IPS-18a (cell line): ENCODE results near the gene FEN1.

ENCODE experiments used
- H3K27ac ChIP-seq: one replicate; pipeline ENCODE4 v1.5.1; 2013; ENCODE audit warnings: low read length
- H3K27me3 ChIP-seq: one replicate; pipeline ENCODE4 v1.6.1; 2013; ENCODE audit warnings: mild to moderate bottlenecking, low read length; ENCODE audit not compliant: control insufficient read depth, insufficient read depth
- H3K36me3 ChIP-seq: one replicate; pipeline ENCODE4 v1.6.1; 2013; ENCODE audit warnings: low read depth, low read length; ENCODE audit not compliant: control insufficient read depth
- H3K4me1 ChIP-seq: one replicate; pipeline ENCODE4 v1.6.1; 2013; ENCODE audit warnings: low read depth, low read length; ENCODE audit not compliant: control insufficient read depth
- H3K4me3 ChIP-seq: one replicate; pipeline ENCODE4 v1.5.1; 2013; ENCODE audit warnings: low read length
- H3K9ac ChIP-seq: one replicate; pipeline ENCODE4 v1.6.1; 2013; ENCODE audit warnings: mild to moderate bottlenecking, low read length, moderate library complexity
- H3K9me3 ChIP-seq: one replicate; pipeline ENCODE4 v1.6.1; 2013; ENCODE audit warnings: low read depth, low read length; ENCODE audit not compliant: control insufficient read depth

Gene FEN1

GRCh38 chr11:61792310-61793082, at the start of gene FEN1, which contains the start of gene TMEM258:
Gene FEN1 (plus strand): TSS chr11:61792911. CDS start chr11:61795362, 2,451 bp downstream.
Gene TMEM258 (minus strand): TSS chr11:61792599. CDS start chr11:61792558, 41 bp downstream.
- Histone ChIP-seq H3K9me3 (no peaks in the 10 kb centered on the region), H3K4me1 (peaks cover 3% of the 10 kb centered on the region), H3K27me3 (no peaks in the 10 kb centered on the region), H3K27ac (peak within 1 kb of the TSS; percentile 99), H3K9ac (peak within 1 kb of the TSS; percentile 96), H3K4me3 (peak within 1 kb of the TSS; percentile 80), H3K36me3 (peaks cover 54% of the 10 kb centered on the region)

GRCh38 chr11:61743486-61744095, 49.1 kb upstream of the FEN1 start:
- no peak overlapping the region for H3K4me3 ChIP-seq
- peaks cover 3% of the 10 kb centered on the region for H3K36me3 ChIP-seq
- no peak overlapping the region for H3K27ac ChIP-seq
- H3K9ac ChIP-seq, result no peak overlapping the region
- peaks cover under 1% of the 10 kb centered on the region for H3K27me3 ChIP-seq
- peaks cover 3% of the 10 kb centered on the region for H3K4me1 ChIP-seq
- no peaks in the 10 kb centered on the region for H3K9me3 ChIP-seq

GRCh38 chr11:61744181-61744580, 48.5 kb upstream of the FEN1 start:
- Histone ChIP-seq H3K9me3 (no peaks in the 10 kb centered on the region), H3K4me1 (peaks cover 6% of the 10 kb centered on the region), H3K27ac (no peak overlapping the region), H3K36me3 (peaks cover 3% of the 10 kb centered on the region), H3K9ac (no peak overlapping the region), H3K27me3 (peaks cover 6% of the 10 kb centered on the region), H3K4me3 (no peak overlapping the region)

GRCh38 chr11:61744609-61745156, 48.0 kb upstream of the FEN1 start:
- peaks cover 3% of the 10 kb centered on the region for H3K36me3 ChIP-seq
- peaks cover 8% of the 10 kb centered on the region for H3K27me3 ChIP-seq
- peaks cover 10% of the 10 kb centered on the region for H3K4me1 ChIP-seq
- H3K27ac ChIP-seq, result no peak overlapping the region
- no peak overlapping the region for H3K4me3 ChIP-seq
- no peak overlapping the region for H3K9ac ChIP-seq
- no peaks in the 10 kb centered on the region for H3K9me3 ChIP-seq

GRCh38 chr11:61745781-61746441, 46.8 kb upstream of the FEN1 start:
- Histone ChIP-seq H3K4me1 (peaks cover 16% of the 10 kb centered on the region), H3K27me3 (peaks cover 11% of the 10 kb centered on the region), H3K9me3 (no peaks in the 10 kb centered on the region), H3K36me3 (peaks cover 3% of the 10 kb centered on the region), H3K9ac (no peak overlapping the region), H3K27ac (no peak overlapping the region), H3K4me3 (no peak overlapping the region)

- H3K27me3 ChIP-seq, result peaks cover 18% of the 10 kb centered on the region
- H3K9ac ChIP-seq, result no peak overlapping the region
- H3K4me3 ChIP-seq, result no peak overlapping the region
- no peak overlapping the region for H3K27ac ChIP-seq
- peaks cover 16% of the 10 kb centered on the region for H3K4me1 ChIP-seq
- no peaks in the 10 kb centered on the region for H3K9me3 ChIP-seq
- H3K36me3 ChIP-seq, result peaks cover 3% of the 10 kb centered on the region
Measured at GRCh38 chr11:61746442-61747191, 46.1 kb upstream of the FEN1 start.

- H3K9ac ChIP-seq, result no peak overlapping the region
- H3K27me3 ChIP-seq, result peaks cover 23% of the 10 kb centered on the region
- H3K27ac ChIP-seq, result no peak overlapping the region
- no peaks in the 10 kb centered on the region for H3K9me3 ChIP-seq
- no peaks in the 10 kb centered on the region for H3K36me3 ChIP-seq
- no peak overlapping the region for H3K4me3 ChIP-seq
- peaks cover 16% of the 10 kb centered on the region for H3K4me1 ChIP-seq
Measured at GRCh38 chr11:61747192-61747966, 45.3 kb upstream of the FEN1 start.

- H3K4me1 ChIP-seq, result peaks cover 16% of the 10 kb centered on the region
- H3K36me3 ChIP-seq, result no peaks in the 10 kb centered on the region
- no peak overlapping the region for H3K4me3 ChIP-seq
- no peak overlapping the region for H3K9ac ChIP-seq
- no peak overlapping the region for H3K27ac ChIP-seq
- peaks cover 26% of the 10 kb centered on the region for H3K27me3 ChIP-seq
- no peaks in the 10 kb centered on the region for H3K9me3 ChIP-seq
Measured at GRCh38 chr11:61747967-61748285, 44.8 kb upstream of the FEN1 start.

- Histone ChIP-seq H3K4me1 (peaks cover 19% of the 10 kb centered on the region), H3K27ac (no peak overlapping the region), H3K4me3 (peak overlapping the region; percentile 15), H3K9ac (no peak overlapping the region), H3K27me3 (peaks cover 39% of the 10 kb centered on the region), H3K9me3 (no peaks in the 10 kb centered on the region), H3K36me3 (no peaks in the 10 kb centered on the region)
Measured at GRCh38 chr11:61749591-61750217, 43.0 kb upstream of the FEN1 start.

- H3K27me3 ChIP-seq, result peaks cover 39% of the 10 kb centered on the region
- no peak overlapping the region for H3K27ac ChIP-seq
- no peak overlapping the region for H3K9ac ChIP-seq
- no peaks in the 10 kb centered on the region for H3K9me3 ChIP-seq
- H3K4me3 ChIP-seq, result no peak overlapping the region
- H3K4me1 ChIP-seq, result peaks cover 19% of the 10 kb centered on the region
- H3K36me3 ChIP-seq, result no peaks in the 10 kb centered on the region
Measured at GRCh38 chr11:61750631-61751273, 42.0 kb upstream of the FEN1 start.
